Muscle of back (tissue), 11 donors: Measurements from ENCODE around the gene SP100. TPM values are rescaled to one million over a fixed set of nuclear protein-coding genes. Genes with fewer than 3 reads are reported as not detected.

Experiments used
- DNase-seq, 3 donors: peaks; one replicate each; pipeline versions ENCODE4 v3.0.0 to v3.0.0-alpha.2; 2013
- polyA plus RNA-seq, 10 donors: library from polyadenylated mRNA; unstranded; fragments of 120-200 nt; gene quantifications; one replicate each; pipeline ENCODE4 v1.2.1, GENCODE V29; 2013; ENCODE audit not compliant: insufficient read length in 10 of 10

Gene SP100
- polyA plus RNA-seq, 10 donors, result 15.3 to 32.2 (median 21.3) TPM

GRCh38 chr2:230540332-230540731 is 124.3 kb downstream of the SP100 start:
- no peak for DNase-seq

GRCh38 chr2:230541934-230542380 is 126.0 kb downstream of the SP100 start:
- DNase-seq, result no peak

- no peak for DNase-seq
Measured at GRCh38 chr2:230542751-230543150, 126.8 kb downstream of the SP100 start.

GRCh38 chr2:230552181-230552580 is 136.2 kb downstream of the SP100 start:
- no peak for DNase-seq

GRCh38 chr2:230557065-230557464 is 141.1 kb downstream of the SP100 start:
- DNase-seq, result no peak

GRCh38 chr2:230564805-230565779 is 149.1 kb downstream of the SP100 start:
- peak in 1 of 3 donors; percentile 4 for DNase-seq

GRCh38 chr2:230569298-230569697 is 153.3 kb downstream of the SP100 start:
- no peak for DNase-seq

- DNase-seq, result no peak
Measured at GRCh38 chr2:230570987-230571386, 155.0 kb downstream of the SP100 start.

GRCh38 chr2:230575642-230576324 is 159.8 kb downstream of the SP100 start:
- DNase-seq, result no peak

GRCh38 chr2:230577114-230577513 is 161.1 kb downstream of the SP100 start:
- no peak for DNase-seq

- no peak for DNase-seq
Measured at GRCh38 chr2:230578106-230578505, 162.1 kb downstream of the SP100 start.

- DNase-seq, result no peak
Measured at GRCh38 chr2:230582851-230583283, 166.9 kb downstream of the SP100 start.

- no peak for DNase-seq
Measured at GRCh38 chr2:230583581-230583980, 167.6 kb downstream of the SP100 start.

- peak in 1 of 3 donors; percentile 16 for DNase-seq
Measured at GRCh38 chr2:230586328-230586982, 170.5 kb downstream of the SP100 start.

- no peak for DNase-seq
Measured at GRCh38 chr2:230589025-230589424, 173.0 kb downstream of the SP100 start.

GRCh38 chr2:230589497-230590015 is 173.6 kb downstream of the SP100 start:
- no peak for DNase-seq

GRCh38 chr2:230590333-230590732 is 174.3 kb downstream of the SP100 start:
- no peak for DNase-seq

GRCh38 chr2:230591850-230592249 is 175.8 kb downstream of the SP100 start:
- no peak for DNase-seq

GRCh38 chr2:230592775-230593174 is 176.8 kb downstream of the SP100 start:
- DNase-seq, result no peak
